IMR-90 (cell line): ENCODE measurements around the gene PIH1D1. TPM values are rescaled to one million over a fixed set of nuclear protein-coding genes. Genes with fewer than 3 reads are reported as not detected.
A peak's percentile ranks its signal among the peaks of the same experiment; 100 is the strongest.

Experiments
- ATAC-seq: fragments of 200-7000 bp; cut with Tn5 transposase; 2 replicates; pipeline ENCODE4 v1.9.1; 2020; ENCODE audit warnings: low read depth, mild to moderate bottlenecking, moderate library complexity
- BruUV-seq: library from RNA; stranded (reverse); fragments of 400-500 nt; replicated peaks from 2 replicates; lab custom pipeline; 2021; lab: Mats Ljungman, UMichigan
- CTCF ChIA-PET: fragments of 300-600 bp; formaldehyde crosslinking; extraction: SDS; loops from one replicate; lab custom pipeline; 2021; ENCODE audit warnings: antibody characterized with exemption; lab: Yijun Ruan, JAX
- POLR2A ChIA-PET: fragments of 300-600 bp; sonication (Branson Sonifier 250); formaldehyde crosslinking; loops from one replicate; lab custom pipeline; 2022; ENCODE audit warnings: antibody characterized with exemption; ENCODE audit not compliant: unreplicated experiment; lab: Charles Lee
- DNase-seq: peaks from one replicate; pipeline ENCODE4 v3.0.0; 2013
- H2AFZ ChIP-seq: replicated peaks from 2 replicates; pipeline ENCODE3; 2013; ENCODE audit warnings: low read length, mild to moderate bottlenecking; ENCODE audit not compliant: poor library complexity
- H2AK5ac ChIP-seq: 2 replicates; pipeline ENCODE4 v1.6.1; 2013; ENCODE audit warnings: low read depth, low read length, inconsistent platforms
- H2AK9ac ChIP-seq: replicated peaks from 2 replicates; pipeline ENCODE3; 2013; ENCODE audit warnings: mild to moderate bottlenecking, low read depth, low read length, moderate library complexity; ENCODE audit not compliant: poor library complexity
- H2BK120ac ChIP-seq: 2 replicates; pipeline ENCODE4 v1.6.1; 2013; ENCODE audit warnings: low read depth, low read length, inconsistent platforms
- H2BK15ac ChIP-seq: 3 replicates; pipeline ENCODE4 v1.6.1; 2013; ENCODE audit warnings: low read depth, low read length, inconsistent platforms
- H2BK20ac ChIP-seq: 2 replicates; pipeline ENCODE4 v1.6.1; 2013; ENCODE audit warnings: low read depth, mild to moderate bottlenecking, inconsistent platforms, low read length, moderate library complexity
- H2BK5ac ChIP-seq: 2 replicates; pipeline ENCODE4 v1.6.1; 2013; ENCODE audit warnings: mild to moderate bottlenecking, low read depth, low read length, inconsistent platforms; ENCODE audit not compliant: poor library complexity, severe bottlenecking
- H3K14ac ChIP-seq: replicated peaks from 2 replicates; pipeline ENCODE4 v1.6.1; 2013; ENCODE audit warnings: low read depth, low read length, inconsistent platforms
- H3K18ac ChIP-seq: 2 replicates; pipeline ENCODE4 v1.6.1; 2013; ENCODE audit warnings: low read depth, low read length, control low read depth
- H3K23ac ChIP-seq: 2 replicates; pipeline ENCODE4 v1.6.1; 2013; ENCODE audit warnings: low read depth, low read length, inconsistent platforms
- H3K27ac ChIP-seq: 2 replicates; pipeline ENCODE4 v1.5.1; 2013; ENCODE audit warnings: mild to moderate bottlenecking, control low read depth, low read length; ENCODE audit not compliant: insufficient read depth
- H3K27me3 ChIP-seq: 2 replicates; pipeline ENCODE4 v1.6.1; 2013; ENCODE audit warnings: low read length; ENCODE audit not compliant: control insufficient read depth, insufficient read depth
- H3K36me3 ChIP-seq: 2 replicates; pipeline ENCODE4 v1.6.1; 2013; ENCODE audit warnings: low read length, mixed read lengths; ENCODE audit not compliant: control insufficient read depth, insufficient read depth
- H3K4ac ChIP-seq: 2 replicates; pipeline ENCODE4 v1.6.1; 2013; ENCODE audit warnings: low read depth, low read length, inconsistent platforms
- H3K4me1 ChIP-seq: 2 replicates; pipeline ENCODE4 v1.6.1; 2013; ENCODE audit warnings: low read length, mixed read lengths; ENCODE audit not compliant: control insufficient read depth, insufficient read depth
- H3K4me2 ChIP-seq: 2 replicates; pipeline ENCODE4 v1.6.1; 2013; ENCODE audit warnings: low read depth, mild to moderate bottlenecking, control low read depth, low read length, moderate library complexity
- H3K4me3 ChIP-seq: 2 replicates; pipeline ENCODE4 v1.5.1; 2013; ENCODE audit warnings: low read depth, mild to moderate bottlenecking, control low read depth, low read length, moderate library complexity; ENCODE audit not compliant: insufficient read depth
- H3K56ac ChIP-seq: 2 replicates; pipeline ENCODE4 v1.6.1; 2013; ENCODE audit warnings: low read length, inconsistent platforms; ENCODE audit not compliant: insufficient read depth; ENCODE audit errors: extremely low read depth
- H3K79me1 ChIP-seq, 2 experiments: 2 replicates each; pipeline ENCODE4 v1.6.1; 2013; ENCODE audit warnings: low read length in 2 of 2, inconsistent platforms in 1 of 2, low read depth in 1 of 2
- H3K9ac ChIP-seq: 2 replicates; pipeline ENCODE4 v1.6.1; 2013; ENCODE audit warnings: low read depth, low read length, control low read depth
- H3K9me1 ChIP-seq: 2 replicates; pipeline ENCODE4 v1.6.1; 2013; ENCODE audit warnings: low read length, inconsistent platforms; ENCODE audit not compliant: insufficient read depth
- H3K9me3 ChIP-seq: 2 replicates; pipeline ENCODE4 v1.6.1; 2013; ENCODE audit warnings: low read length; ENCODE audit not compliant: control insufficient read depth, insufficient read depth
- H4K20me1 ChIP-seq: 2 replicates; pipeline ENCODE4 v1.6.1; 2013; ENCODE audit warnings: low read length, inconsistent platforms; ENCODE audit not compliant: insufficient read depth
- H4K5ac ChIP-seq: 2 replicates; pipeline ENCODE4 v1.6.1; 2013; ENCODE audit warnings: mild to moderate bottlenecking, low read depth, low read length, control low read depth
- H4K8ac ChIP-seq, 2 experiments: 2 replicates each; pipeline ENCODE4 v1.6.1; 2013; ENCODE audit warnings: low read depth in 2 of 2, low read length in 2 of 2, control low read depth in 1 of 2, inconsistent platforms in 1 of 2
- H4K91ac ChIP-seq: 2 replicates; pipeline ENCODE4 v1.6.1; 2013; ENCODE audit warnings: low read depth, low read length, inconsistent platforms; ENCODE audit not compliant: insufficient read depth
- FOS ChIP-seq: fragments of 150-350 bp; IDR thresholded peaks from 2 replicates; pipeline ENCODE4 v1.6.1; 2016; ENCODE audit warnings: low read depth, low read length
- POLR2A ChIP-seq: IDR thresholded peaks from 2 replicates; pipeline ENCODE4 v1.6.1; 2012; ENCODE audit warnings: mild to moderate bottlenecking, low read depth, low read length
- WGBS, 2 experiments: methylation state at CpG; one replicate each; pipeline versions ENCODE4 v1.1.5 to v1.1.7; 2013; ENCODE audit warnings: missing lambda C conversion rate in 2 of 2; ENCODE audit not compliant: insufficient read length in 1 of 2; ENCODE audit errors: extremely low coverage in 2 of 2; 5-methylcytosine and 5-hydroxymethylcytosine counted together
- dilution Hi-C: fragments of 300-500 bp; cut with HindIII; formaldehyde crosslinking; loops from one replicate; pipeline ENCODE4 v1.14.3; 2018; ENCODE audit warnings: low sequenced_read_pairs; ENCODE audit not compliant: unreplicated experiment
- in situ Hi-C: fragments of 300-500 bp; cut with MboI; formaldehyde crosslinking; loops from 3 replicates; pipeline ENCODE4 v1.14.3; 2019; ENCODE audit warnings: low sequenced_read_pairs, inconsistent platforms, mixed read lengths
- intact Hi-C: fragments of 100-400 bp; cut with micrococcal nuclease; formaldehyde crosslinking; loops from 2 replicates; pipeline ENCODE4 v1.10.0; 2022
- polyA plus RNA-seq, 3 experiments: library from polyadenylated mRNA; depleted of rRNA; stranded (reverse); fragments of >200 nt; gene quantifications; 2 replicates each; pipeline ENCODE4 v1.2.3, GENCODE V29; 2012; ENCODE audit warnings: low replicate concordance in 1 of 3
- total RNA-seq: library from RNA; depleted of rRNA; stranded (reverse); fragments of >200 nt; gene quantifications from 2 replicates; pipeline ENCODE4 v1.2.3, GENCODE V29; 2012

PIH1D1 gene
- total and polyA plus RNA-seq, 2 of the 4 experiments (the other 2 are of a cell fraction), result 77.9 to 122 TPM

DNA sequence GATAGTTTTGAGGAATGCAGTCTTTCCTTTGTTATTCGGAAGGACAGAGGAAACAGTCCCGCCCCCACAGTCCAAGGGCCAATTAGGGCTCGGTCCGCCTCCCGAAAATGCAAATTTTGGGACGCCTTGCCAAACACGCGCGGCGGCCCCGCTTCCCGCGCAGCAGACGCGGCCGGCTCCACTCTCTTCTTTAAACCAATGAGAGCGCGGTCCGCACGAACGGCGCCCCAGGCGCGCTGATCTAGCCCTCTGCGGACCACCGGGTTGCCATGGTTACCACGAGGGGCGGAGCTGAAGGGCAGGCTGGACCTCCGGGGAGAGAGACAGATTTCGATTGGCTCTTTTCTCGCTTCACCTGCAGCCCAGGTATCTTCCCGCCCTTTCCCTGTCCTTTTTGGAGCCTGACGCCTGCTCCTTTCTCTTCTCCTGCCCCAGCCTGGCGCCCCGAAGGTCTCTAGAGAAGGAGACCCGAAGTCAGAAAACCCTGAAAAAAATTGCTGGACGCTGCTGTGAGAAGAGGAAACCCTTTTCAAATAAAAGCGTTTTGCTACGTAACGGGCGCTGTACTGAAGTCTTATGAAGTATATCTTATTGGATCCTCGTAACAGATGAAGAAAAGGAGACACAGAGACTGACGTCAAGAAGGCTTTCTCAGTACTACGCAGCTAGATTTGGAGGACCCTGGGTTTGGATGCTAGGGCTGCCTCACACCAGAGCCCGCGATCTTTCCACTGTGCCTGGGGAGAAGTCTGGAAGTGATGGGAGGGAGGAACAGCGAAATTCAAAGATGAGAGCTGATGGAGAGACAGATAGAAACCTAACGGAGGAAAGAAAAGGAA lies 30.4 kb downstream of the PIH1D1 start:
- no peak overlapping the region for H2BK5ac ChIP-seq
- H3K4me1 ChIP-seq, result peaks cover 2% of the 10 kb centered on the region; the same call in 1 of the 2 replicates
- no peak overlapping the region for H3K27ac ChIP-seq
- no peak overlapping the region for H3K18ac ChIP-seq
- no peak overlapping the region for H3K56ac ChIP-seq
- H3K79me1 ChIP-seq, result no peaks in the 10 kb centered on the region
- no peak overlapping the region for H3K4me3 ChIP-seq
- H4K91ac ChIP-seq, result no peak overlapping the region
- no peak overlapping the region for H3K9ac ChIP-seq
- H2AK9ac ChIP-seq, result no peak overlapping the region
- POLR2A ChIA-PET, result no interaction called here
- H3K14ac ChIP-seq, result no peak overlapping the region
- H2AK5ac ChIP-seq, result no peak overlapping the region
- dilution Hi-C loops (no loop called here), in situ Hi-C loops (no loop called here), intact Hi-C loops (no loop called here)
- no peak overlapping the region for H2AFZ ChIP-seq
- no TSS peak for BruUV-seq
- WGBS, 2 experiments, result 9% methylated on average over 28 of the region's 48 CpGs; no CpG with 5 or more reads in 1 of the 2 experiments
- no peaks in the 10 kb centered on the region for H3K36me3 ChIP-seq
- H2BK20ac ChIP-seq, result no peak overlapping the region
- DNase-seq, result peak; percentile 17
- no peak overlapping the region for H2BK120ac ChIP-seq
- no peak overlapping the region for H4K5ac ChIP-seq
- 0 out of 2 replicates have a peak, but pooled peaks cover 2% of the 10 kb centered on the region for H3K9me3 ChIP-seq
- H4K8ac ChIP-seq, result no peak overlapping the region
- H3K4me2 ChIP-seq, result no peak overlapping the region
- H4K20me1 ChIP-seq, result no peaks in the 10 kb centered on the region
- no peak overlapping the region for H3K23ac ChIP-seq
- no peak overlapping the region for H2BK15ac ChIP-seq
- H3K27me3 ChIP-seq, result peaks cover 94% of the 10 kb centered on the region
- no peak overlapping the region for H3K4ac ChIP-seq
- peak; percentile 79 for ATAC-seq
- H3K9me1 ChIP-seq, result no peaks in the 10 kb centered on the region
- TF ChIP-seq POLR2A (no peak), FOS (no peak)
- CTCF ChIA-PET, result no interaction called here
